Thymus (tissue), 11 donors: Measurements from ENCODE around the gene EYA4. TPM values are rescaled to one million over a fixed set of nuclear protein-coding genes. Genes with fewer than 3 reads are reported as not detected.

Experiments used
- DNase-seq, 9 donors: peaks; one replicate each; pipeline ENCODE4 v3.0.0-alpha.2; 2013; ENCODE audit warnings: low spot score in 9 of 9, low read depth in 6 of 9, missing footprints in 1 of 9
- H3K27ac ChIP-seq, 2 donors: one replicate each; pipeline ENCODE4 v1.5.1; 2013; ENCODE audit warnings: control low read depth in 1 of 2, low read depth in 1 of 2, low read length in 1 of 2, mild to moderate bottlenecking in 1 of 2, moderate library complexity in 1 of 2
- H3K27me3 ChIP-seq, 2 donors: one replicate each; pipeline ENCODE4 v1.5.1; 2013; ENCODE audit warnings: low read length in 1 of 2; ENCODE audit not compliant: control insufficient read depth in 2 of 2, insufficient read depth in 1 of 2
- H3K36me3 ChIP-seq, 2 donors: one replicate each; pipeline ENCODE4 v1.5.1; 2013; ENCODE audit warnings: low read length in 1 of 2, mild to moderate bottlenecking in 1 of 2, moderate library complexity in 1 of 2; ENCODE audit not compliant: control insufficient read depth in 2 of 2, insufficient read depth in 2 of 2
- H3K4me1 ChIP-seq, 2 donors: one replicate each; pipeline ENCODE4 v1.5.1; 2013; ENCODE audit warnings: low read length in 2 of 2; ENCODE audit not compliant: control insufficient read depth in 2 of 2, insufficient read depth in 2 of 2
- H3K4me3 ChIP-seq, 2 donors: one replicate each; pipeline ENCODE4 v1.5.1; 2013; ENCODE audit warnings: low read length in 2 of 2, control low read depth in 1 of 2, mild to moderate bottlenecking in 1 of 2
- H3K9me3 ChIP-seq, 2 donors: one replicate each; pipeline ENCODE4 v1.5.1; 2013; ENCODE audit warnings: low read length in 1 of 2, mild to moderate bottlenecking in 1 of 2; ENCODE audit not compliant: control insufficient read depth in 2 of 2, insufficient read depth in 1 of 2
- WGBS: extraction: QIAGEN DNeasy Blood & Tissue Kit; methylation state at CpG from one replicate; pipeline ENCODE4 v1.1.7; 2013; 5-methylcytosine and 5-hydroxymethylcytosine counted together
- polyA plus RNA-seq: library from polyadenylated mRNA; stranded (reverse); fragments of 200-250 nt; gene quantifications from one replicate; pipeline ENCODE4 v1.2.3, GENCODE V29; 2013
- total RNA-seq: library from RNA; stranded (reverse); fragments of 120-200 nt; gene quantifications from one replicate; pipeline ENCODE4 v1.2.4, GENCODE V29; 2013
- donor health status: healthy.

EYA4 gene
- total and polyA plus RNA-seq, 2 donors = 6.2 to 9.5 TPM

DNA sequence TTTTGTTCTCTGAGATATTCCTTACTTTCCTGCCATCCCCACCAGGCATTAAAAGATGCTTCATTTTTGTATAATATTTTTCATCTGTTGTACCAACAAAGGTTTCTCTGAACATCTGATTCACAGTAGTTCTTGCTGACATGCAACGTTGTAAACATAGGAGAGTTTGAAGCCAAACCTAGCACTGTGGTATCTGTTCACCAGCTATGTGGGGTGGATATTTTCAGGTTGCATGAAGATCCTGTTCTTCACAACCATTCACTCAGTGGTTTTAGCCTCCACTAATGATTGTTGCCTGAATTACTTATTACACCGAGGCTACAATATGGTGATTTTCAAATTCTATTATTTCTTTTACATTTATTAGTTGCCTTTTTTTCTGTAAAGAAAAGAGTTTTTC is 56.5 kb downstream of the EYA4 start:
- Histone ChIP-seq H3K4me3 (no peak overlapping the region), H3K27me3 (no peaks in the 10 kb centered on the region), H3K27ac (no peak overlapping the region), H3K36me3 (no peaks in the 10 kb centered on the region), H3K9me3 (no peaks in the 10 kb centered on the region), H3K4me1 (no peaks in the 10 kb centered on the region)
- DNase-seq = no peak
- WGBS = 72% methylated on average over 2 of the region's 2 CpGs

DNA sequence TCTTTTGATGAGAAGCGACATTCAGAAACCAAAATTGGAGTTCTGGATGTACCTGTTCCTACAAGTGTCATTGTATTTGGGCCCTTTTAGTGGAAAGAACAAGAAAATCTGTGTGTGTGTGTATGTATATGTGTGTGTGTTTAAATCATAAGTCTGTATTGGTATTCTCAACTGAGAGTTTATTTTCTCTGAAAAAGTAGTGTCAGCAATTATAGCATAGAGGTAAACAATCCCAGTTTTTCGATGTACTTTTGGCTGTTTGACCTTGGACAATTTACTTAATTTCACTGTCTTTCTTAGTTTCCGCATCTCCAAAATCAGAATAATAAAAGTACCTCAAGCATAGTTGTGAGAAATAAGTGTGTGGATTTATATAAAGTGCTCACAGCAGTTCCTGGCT is 57.2 kb downstream of the EYA4 start:
- no peaks in the 10 kb centered on the region for H3K27me3 ChIP-seq
- H3K4me1 ChIP-seq = no peaks in the 10 kb centered on the region
- WGBS = 79% methylated on average over 3 of the region's 3 CpGs
- DNase-seq = no peak
- H3K9me3 ChIP-seq = no peaks in the 10 kb centered on the region
- H3K4me3 ChIP-seq = no peak overlapping the region
- H3K36me3 ChIP-seq = no peaks in the 10 kb centered on the region
- H3K27ac ChIP-seq = no peak overlapping the region

DNA sequence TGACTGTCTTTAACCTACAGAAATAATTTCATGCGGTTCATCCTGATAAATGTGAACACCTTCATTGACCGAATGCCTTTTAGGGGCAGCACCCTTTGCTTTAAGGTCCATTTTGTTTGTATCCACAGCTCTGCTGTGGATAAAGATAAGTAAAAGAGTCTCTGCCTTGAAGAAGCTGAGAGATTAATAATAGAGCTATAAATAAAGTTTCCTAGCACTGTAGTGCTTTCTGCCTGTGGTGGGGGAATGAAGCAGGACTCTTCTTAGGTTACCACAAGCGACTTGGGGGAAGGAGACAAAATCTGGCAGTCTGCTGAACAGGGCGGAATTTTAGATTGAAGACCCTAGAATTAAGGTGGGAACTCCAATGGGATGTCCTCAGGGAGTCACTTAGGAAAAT is 57.6 kb downstream of the EYA4 start:
- H3K4me3 ChIP-seq = no peak overlapping the region
- DNase-seq = no peak
- H3K9me3 ChIP-seq = no peaks in the 10 kb centered on the region
- no peaks in the 10 kb centered on the region for H3K4me1 ChIP-seq
- no peaks in the 10 kb centered on the region for H3K27me3 ChIP-seq
- WGBS = 84% methylated on average over 4 of the region's 4 CpGs
- no peak overlapping the region for H3K27ac ChIP-seq
- H3K36me3 ChIP-seq = no peaks in the 10 kb centered on the region

DNA sequence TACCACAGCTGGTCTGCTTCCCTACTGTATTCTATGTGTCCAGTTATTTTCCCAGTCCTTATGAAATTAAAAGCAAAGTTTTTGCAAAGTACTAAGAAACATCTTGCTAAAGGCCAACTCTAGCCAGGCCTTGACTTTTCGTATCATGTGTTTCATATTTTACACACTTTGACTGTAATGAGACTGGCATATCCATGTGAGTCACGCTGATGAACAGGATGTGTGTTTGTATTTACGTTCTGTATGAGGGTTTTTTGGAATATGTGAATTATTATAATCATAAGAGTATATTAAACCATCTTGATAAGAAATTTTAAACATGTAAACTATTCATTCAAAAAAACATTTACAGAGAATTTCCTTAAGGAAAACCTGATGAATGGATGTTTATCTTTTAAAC is 59.7 kb downstream of the EYA4 start:
- H3K36me3 ChIP-seq = no peaks in the 10 kb centered on the region
- no peaks in the 10 kb centered on the region for H3K27me3 ChIP-seq
- WGBS = 88% methylated on average over 3 of the region's 3 CpGs
- no peaks in the 10 kb centered on the region for H3K4me1 ChIP-seq
- H3K27ac ChIP-seq = no peak overlapping the region
- no peaks in the 10 kb centered on the region for H3K9me3 ChIP-seq
- no peak overlapping the region for H3K4me3 ChIP-seq
- DNase-seq = no peak

DNA sequence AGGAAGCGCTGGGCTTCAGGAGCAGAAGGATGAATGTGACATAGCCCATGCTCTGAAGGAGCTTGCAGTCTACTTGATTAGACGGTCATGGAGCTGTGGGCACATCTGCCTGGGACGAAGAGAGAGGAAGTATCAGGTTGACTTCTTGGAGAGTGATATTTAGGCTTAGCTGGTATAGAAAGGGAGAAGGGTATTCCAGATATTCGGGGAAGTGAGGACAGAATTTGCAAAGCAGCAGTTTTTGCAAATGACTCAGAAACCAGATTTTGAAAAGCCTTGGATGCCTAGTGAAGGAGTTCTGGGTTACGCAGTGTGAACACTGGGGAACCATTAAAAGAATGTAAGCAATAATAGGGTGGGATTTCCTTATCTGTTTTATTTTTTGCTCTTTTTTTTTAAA is 60.7 kb downstream of the EYA4 start:
- DNase-seq = no peak
- no peak overlapping the region for H3K4me3 ChIP-seq
- no peak overlapping the region for H3K27ac ChIP-seq
- H3K9me3 ChIP-seq = no peaks in the 10 kb centered on the region
- H3K27me3 ChIP-seq = no peaks in the 10 kb centered on the region
- WGBS = 89% methylated on average over 5 of the region's 5 CpGs
- H3K4me1 ChIP-seq = no peaks in the 10 kb centered on the region
- no peaks in the 10 kb centered on the region for H3K36me3 ChIP-seq

DNA sequence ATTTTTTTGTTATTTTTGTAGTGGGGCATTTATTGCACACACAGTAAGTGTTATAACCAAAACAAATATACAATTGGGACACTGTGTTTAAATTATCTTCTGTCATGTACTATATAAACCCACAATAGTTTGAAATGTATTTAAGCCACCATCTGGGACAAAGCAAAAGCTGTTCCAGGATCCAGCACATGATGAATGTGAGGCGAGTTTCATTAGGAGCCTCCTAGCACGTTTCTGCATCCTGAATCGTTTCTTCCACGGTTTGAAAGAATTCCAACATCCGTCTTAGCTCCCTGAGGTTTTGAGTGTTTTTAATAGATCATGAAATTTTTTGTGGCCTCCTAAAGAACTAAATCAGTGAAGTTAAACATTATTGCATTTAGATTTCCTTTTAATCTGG is 65.8 kb downstream of the EYA4 start:
- no peaks in the 10 kb centered on the region for H3K9me3 ChIP-seq
- H3K4me1 ChIP-seq = no peaks in the 10 kb centered on the region
- no peak overlapping the region for H3K4me3 ChIP-seq
- no peak for DNase-seq
- no peaks in the 10 kb centered on the region for H3K27me3 ChIP-seq
- 96% methylated on average over 5 of the region's 5 CpGs for WGBS
- no peak overlapping the region for H3K27ac ChIP-seq
- no peaks in the 10 kb centered on the region for H3K36me3 ChIP-seq

DNA sequence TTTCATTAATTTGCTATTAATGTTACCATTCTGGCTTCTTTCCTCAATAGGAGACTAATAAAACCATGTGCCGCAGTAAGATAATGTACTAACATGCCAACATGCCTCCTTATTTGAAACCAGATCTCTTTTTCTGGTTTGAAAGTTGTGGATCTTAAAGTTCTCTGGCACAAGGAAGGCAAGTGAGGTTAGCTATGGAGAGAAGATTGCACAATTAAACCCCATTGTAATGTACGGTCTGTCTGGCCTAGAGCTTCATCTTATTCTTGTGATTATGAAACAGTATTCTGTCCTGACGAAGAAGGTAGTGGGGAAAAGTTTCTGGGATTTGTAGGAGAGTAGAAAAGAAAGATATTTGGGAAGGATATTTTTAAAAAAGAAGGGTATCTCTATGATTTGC is 68.4 kb downstream of the EYA4 start:
- no peaks in the 10 kb centered on the region for H3K9me3 ChIP-seq
- no peaks in the 10 kb centered on the region for H3K36me3 ChIP-seq
- H3K4me3 ChIP-seq = no peak overlapping the region
- WGBS = 87% methylated on average over 3 of the region's 3 CpGs
- H3K27ac ChIP-seq = no peak overlapping the region
- no peaks in the 10 kb centered on the region for H3K27me3 ChIP-seq
- no peaks in the 10 kb centered on the region for H3K4me1 ChIP-seq
- no peak for DNase-seq

DNA sequence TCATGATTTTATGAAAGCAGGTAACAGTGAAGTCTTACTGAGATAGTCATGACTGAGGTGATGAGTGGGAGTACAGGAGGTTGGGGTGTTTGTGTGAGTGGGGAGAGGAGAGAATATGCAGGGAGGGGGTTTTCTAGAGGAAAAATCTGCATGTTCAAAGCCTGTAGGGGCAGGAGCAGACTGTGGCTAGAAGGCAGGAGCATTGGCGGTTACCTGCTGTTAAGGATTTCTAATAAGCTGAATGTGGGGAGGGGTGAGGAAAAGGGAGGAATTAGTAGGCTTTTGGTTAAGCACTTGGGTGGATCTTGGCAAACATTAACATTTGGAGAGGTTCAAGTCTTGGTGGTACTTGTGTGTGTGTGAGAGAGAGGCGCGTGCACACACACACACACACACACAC is 70.8 kb downstream of the EYA4 start:
- H3K27me3 ChIP-seq = no peaks in the 10 kb centered on the region
- 62% methylated on average over 3 of the region's 3 CpGs for WGBS
- no peak overlapping the region for H3K27ac ChIP-seq
- no peak overlapping the region for H3K4me3 ChIP-seq
- no peak for DNase-seq
- H3K9me3 ChIP-seq = no peaks in the 10 kb centered on the region
- no peaks in the 10 kb centered on the region for H3K36me3 ChIP-seq
- H3K4me1 ChIP-seq = no peaks in the 10 kb centered on the region

DNA sequence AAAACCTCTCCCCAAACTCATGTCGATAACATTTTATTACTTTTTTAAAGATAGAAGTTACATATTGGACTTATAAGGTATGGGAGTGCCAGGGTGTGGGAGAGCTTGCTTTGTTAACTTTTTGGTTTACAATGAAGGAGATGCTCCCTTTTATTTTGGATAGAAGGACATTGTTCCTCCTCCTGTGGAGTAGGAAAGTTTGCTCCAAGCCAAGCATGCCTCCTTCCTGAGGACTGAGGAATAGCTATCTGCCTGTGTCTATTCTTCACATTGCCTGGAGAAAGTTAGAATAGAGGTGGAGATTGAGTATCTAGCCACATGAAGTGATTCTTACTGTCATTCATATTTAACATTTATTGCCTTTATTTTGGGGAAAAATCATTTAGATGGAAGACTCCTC is 71.9 kb downstream of the EYA4 start:
- no peaks in the 10 kb centered on the region for H3K4me1 ChIP-seq
- no peaks in the 10 kb centered on the region for H3K36me3 ChIP-seq
- H3K9me3 ChIP-seq = no peaks in the 10 kb centered on the region
- 96% methylated on average over 1 of the region's 1 CpG for WGBS
- no peak overlapping the region for H3K4me3 ChIP-seq
- no peaks in the 10 kb centered on the region for H3K27me3 ChIP-seq
- no peak for DNase-seq
- no peak overlapping the region for H3K27ac ChIP-seq

DNA sequence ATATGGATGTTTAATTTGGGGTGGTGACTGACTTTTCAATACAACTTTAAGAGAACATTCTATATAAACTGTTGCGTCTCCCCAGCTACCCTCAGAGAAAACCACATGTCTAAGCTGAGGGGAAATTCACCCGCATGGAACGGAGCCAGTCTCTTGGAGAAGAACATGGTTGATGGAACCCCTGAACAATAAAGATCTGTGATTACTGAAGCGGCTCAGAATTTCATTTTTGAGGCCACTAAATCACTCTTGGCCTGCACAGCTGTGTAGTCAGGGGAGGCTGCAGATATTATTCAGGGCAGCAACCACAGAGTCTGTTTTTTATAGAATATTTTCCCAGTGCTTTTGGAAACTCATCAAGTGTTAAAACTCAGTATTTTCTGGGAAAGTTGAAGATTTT is 73.8 kb downstream of the EYA4 start:
- WGBS = 92% methylated on average over 4 of the region's 4 CpGs
- H3K9me3 ChIP-seq = no peaks in the 10 kb centered on the region
- no peaks in the 10 kb centered on the region for H3K4me1 ChIP-seq
- H3K27me3 ChIP-seq = no peaks in the 10 kb centered on the region
- no peak overlapping the region for H3K4me3 ChIP-seq
- no peak for DNase-seq
- no peak overlapping the region for H3K27ac ChIP-seq
- H3K36me3 ChIP-seq = no peaks in the 10 kb centered on the region
